Thyroid gland (tissue), 4 donors: Measurements from ENCODE around the gene TMEM88.

Experiments
- POLR2A ChIP-seq, 2 donors: fragments of 450-650 bp; IDR thresholded peaks; one replicate each; pipeline ENCODE4 v1.6.1; 2017; ENCODE audit warnings: antibody characterized with exemption in 2 of 2, mild to moderate bottlenecking in 2 of 2, moderate library complexity in 1 of 2
- TF ChIP-seq, protein P1 (sequence below), 6 experiments: fragments of 200-600 bp in 3 of 6; fragments of 450-650 bp in 3 of 6; sonication (generic) in 3 of 6; IDR thresholded peaks; one replicate each; pipeline ENCODE4 v1.5.1; 2016 to 2019; ENCODE audit warnings: antibody characterized with exemption in 6 of 6, mild to moderate bottlenecking in 2 of 6, inconsistent platforms in 1 of 6, moderate library complexity in 1 of 6

DNA sequence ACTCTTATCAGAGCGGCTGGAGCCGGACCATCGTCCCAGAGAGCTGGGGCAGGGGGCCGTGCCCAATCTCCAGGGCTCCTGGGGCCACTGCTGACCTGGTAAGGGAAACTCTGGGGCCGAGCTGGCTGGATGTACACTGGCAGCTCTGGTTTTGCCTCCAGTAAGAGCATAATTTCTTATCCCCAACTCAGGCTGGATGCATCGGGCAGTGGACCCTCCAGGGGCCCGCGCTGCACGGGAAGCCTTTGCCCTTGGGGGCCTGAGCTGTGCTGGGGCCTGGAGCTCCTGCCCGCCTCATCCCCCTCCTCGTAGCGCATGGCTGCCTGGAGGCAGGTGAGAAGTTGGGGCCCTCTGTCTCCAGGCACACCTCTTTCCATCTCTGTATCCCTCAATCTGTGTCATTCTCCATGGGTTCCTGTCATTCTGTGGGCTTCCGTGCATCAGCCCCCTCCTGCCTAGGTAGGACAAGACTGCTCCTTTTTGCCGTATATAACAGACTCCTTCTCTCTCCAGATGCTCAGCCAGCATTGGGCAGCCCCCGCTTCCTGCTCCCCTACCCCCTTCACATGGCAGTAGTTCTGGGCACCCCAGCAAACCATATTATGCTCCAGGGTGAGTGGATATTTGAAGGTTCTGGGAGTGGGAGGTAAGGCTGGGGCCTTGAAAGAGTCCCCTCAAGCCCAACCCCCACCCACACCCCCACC lies 9.4 kb upstream of the TMEM88 start:
- TF ChIP-seq POLR2A (IDR thresholded peaks at IDR 0.05) = no peak
- TF ChIP-seq, protein P1, sequence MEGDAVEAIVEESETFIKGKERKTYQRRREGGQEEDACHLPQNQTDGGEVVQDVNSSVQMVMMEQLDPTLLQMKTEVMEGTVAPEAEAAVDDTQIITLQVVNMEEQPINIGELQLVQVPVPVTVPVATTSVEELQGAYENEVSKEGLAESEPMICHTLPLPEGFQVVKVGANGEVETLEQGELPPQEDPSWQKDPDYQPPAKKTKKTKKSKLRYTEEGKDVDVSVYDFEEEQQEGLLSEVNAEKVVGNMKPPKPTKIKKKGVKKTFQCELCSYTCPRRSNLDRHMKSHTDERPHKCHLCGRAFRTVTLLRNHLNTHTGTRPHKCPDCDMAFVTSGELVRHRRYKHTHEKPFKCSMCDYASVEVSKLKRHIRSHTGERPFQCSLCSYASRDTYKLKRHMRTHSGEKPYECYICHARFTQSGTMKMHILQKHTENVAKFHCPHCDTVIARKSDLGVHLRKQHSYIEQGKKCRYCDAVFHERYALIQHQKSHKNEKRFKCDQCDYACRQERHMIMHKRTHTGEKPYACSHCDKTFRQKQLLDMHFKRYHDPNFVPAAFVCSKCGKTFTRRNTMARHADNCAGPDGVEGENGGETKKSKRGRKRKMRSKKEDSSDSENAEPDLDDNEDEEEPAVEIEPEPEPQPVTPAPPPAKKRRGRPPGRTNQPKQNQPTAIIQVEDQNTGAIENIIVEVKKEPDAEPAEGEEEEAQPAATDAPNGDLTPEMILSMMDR (IDR thresholded peaks at IDR 0.05) = no peak
